GM19463 (cell line): ENCODE data around the gene ZNF785.

Source experiments
- ATAC-seq: cut with Tn5 transposase; IDR thresholded peaks from one replicate; pipeline ENCODE4 v1.9.1; 2021; ENCODE audit warnings: mild to moderate bottlenecking, moderate library complexity; ENCODE audit not compliant: unreplicated experiment

The ZNF785 gene

DNA sequence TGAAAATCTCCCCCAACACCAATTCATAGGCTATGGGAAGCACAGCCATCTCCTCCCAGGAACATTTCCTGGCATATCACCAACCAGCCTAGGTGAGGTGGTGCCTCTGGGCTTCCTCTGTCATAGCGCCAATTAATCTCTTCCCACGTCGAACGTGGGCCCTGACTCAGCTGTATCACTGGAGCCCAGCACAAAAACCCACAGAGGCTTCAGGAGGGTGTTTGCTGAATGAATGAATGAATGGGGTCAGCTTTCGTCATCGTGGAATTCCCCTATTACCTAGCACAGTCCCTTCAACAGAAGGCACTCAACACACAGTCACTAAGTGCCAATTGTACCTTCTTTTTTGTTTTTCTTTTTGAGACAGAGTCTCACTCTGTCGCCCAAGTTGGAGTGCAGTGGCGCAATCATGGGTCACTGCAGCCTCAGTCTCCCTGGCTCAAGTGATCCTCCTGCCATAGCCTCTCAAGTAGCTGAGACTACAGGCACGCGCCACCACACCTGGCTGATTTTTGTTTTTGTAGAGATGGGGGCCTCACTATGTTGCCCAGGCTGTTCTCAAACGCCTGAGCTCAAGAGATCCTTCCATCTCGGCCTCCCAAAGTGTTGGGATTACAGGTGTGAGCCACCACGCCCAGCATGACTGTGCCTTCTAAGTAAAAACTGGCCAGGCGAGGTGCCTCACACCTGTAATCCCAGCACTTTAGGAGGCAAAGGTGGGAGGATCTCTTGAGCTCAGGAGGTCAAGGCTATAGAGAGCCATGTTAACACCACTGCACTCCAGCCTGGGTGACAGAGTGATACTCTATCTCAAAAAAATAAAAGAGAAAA is 18.1 kb downstream of the ZNF785 start:
- ATAC-seq, result no peak

DNA sequence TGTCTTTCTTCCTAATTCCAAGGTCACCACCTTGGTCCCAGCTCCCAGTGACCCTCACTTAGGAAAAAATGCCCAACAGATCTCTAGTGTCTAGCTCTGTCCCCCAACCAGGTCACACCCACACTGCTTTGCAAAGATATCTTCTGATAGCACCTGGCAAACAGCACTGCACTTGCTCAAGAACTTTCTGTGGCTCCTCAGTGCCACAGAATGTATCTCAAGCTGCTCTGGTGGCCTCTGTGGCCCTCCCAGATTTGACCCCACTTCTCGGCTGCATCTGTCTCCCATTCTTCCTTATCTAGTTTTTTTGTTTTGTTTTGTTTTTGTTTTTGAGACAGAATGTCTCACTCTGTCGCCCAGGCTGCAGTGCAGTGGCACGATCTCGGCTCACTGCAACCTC is 19.0 kb downstream of the ZNF785 start:
- ATAC-seq, result no peak

DNA sequence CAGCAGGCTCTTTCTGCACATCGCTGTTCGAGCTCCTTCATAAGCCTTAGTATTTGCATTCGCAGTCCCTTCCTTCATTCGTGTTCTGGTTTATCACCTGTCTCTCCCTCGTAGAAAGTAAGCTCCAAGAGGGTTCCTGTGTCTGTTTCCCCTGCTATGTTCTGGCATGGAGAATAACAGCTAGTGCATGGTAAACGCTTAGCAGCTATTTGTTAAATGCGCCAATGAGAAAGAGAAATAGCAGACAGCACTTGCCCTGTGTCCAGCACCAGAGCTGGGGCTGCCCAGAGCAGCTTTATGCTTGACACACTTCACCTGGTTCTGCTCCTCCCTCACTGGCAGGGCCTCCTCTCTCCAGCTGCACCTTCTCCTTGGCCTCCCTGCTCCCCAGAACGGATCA is 19.5 kb downstream of the ZNF785 start:
- no peak for ATAC-seq

DNA sequence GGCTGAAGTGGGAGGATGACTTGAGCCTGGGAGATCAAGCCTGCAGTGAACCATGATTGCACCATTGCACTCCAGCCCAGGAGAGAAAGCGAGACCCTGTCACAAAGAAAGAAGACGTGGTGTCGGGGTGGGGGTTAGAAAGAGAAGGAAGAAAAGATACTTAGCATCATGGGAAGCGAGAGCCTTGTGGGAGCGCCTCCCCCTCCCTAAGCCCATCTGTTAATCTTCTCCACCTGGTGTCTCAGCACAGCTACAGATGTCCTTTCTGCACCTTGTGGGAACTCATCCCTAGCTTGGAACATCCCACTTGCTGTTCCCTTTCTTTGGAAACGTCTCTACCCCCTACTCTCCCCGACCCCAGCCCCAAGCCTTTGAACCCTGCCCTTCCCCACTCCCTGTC is 20.0 kb downstream of the ZNF785 start:
- no peak for ATAC-seq

DNA sequence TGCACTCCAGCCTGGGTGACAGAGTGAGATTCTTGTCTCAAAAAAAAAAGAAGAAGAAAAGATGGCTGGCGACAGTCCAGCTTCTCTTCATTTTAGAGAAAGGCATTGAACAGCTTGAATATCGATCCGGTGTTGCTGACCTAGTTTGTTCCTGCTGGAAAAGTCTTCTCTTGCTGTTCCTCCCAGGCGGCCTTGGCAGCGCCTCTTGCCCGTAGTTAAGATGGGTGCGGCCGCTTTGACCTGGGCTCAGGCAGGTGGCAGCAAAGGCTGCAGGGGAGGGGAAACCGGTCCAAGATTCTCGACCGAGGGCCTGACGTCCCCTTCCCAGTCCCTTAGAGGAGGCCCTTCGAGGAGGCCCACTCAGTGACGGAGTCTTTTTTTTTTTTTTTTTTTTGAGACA is 23.5 kb downstream of the ZNF785 start:
- ATAC-seq, result no peak

DNA sequence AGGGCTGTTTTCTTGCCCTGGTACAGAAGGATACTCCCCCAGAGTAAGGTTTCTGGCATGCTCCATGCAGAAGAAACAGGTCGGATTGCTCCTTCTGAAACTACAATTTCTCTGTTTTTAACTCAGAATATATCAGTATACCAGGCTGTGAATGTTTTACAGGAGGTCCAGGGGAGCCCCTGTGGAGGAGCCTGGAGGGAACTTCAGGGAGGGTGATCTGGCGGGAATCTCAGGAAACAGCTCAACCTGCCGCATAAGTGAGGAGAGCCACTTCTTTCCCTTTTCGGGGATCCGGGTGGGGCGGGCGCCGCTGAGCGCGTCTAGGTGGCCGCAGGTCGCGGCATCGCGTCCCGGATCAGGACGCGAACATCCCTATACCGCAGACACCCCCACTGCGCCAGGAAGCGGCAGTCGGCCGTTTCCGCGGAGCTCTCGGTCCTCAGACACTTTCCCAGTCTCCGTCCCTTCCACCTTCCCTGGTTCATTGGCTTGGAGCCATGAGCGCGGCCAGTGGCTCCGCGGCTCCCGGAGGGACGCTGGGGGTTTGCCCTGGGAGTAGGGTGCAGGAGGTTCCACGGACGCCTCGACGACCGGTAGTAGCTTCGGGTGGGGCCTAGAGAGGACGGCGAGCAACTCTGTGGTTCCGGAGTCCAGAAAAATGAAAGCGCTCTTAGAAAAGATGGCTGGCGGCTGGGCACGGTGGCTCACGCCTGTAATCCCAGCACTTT is 24.2 kb downstream of the ZNF785 start:
- no peak for ATAC-seq

DNA sequence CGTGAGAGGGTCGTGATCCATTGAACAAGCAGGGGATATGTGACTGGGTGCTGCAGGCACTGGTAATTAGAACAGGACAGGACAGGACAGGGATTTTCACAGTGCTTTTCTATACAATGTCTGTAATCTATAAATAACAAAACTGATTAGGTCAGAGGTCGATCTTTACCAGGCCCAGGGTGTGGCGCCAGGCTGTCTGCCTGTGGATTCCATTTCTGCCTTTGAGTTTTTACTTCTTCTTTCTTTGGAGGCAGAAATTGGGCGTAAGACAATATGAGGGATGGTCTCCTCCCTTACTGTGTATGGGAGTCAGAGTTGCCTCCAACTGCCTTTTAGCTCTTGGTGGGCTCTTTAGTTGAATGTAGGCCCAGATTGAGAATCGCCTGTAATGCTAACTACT is 25.8 kb downstream of the ZNF785 start:
- no peak for ATAC-seq

DNA sequence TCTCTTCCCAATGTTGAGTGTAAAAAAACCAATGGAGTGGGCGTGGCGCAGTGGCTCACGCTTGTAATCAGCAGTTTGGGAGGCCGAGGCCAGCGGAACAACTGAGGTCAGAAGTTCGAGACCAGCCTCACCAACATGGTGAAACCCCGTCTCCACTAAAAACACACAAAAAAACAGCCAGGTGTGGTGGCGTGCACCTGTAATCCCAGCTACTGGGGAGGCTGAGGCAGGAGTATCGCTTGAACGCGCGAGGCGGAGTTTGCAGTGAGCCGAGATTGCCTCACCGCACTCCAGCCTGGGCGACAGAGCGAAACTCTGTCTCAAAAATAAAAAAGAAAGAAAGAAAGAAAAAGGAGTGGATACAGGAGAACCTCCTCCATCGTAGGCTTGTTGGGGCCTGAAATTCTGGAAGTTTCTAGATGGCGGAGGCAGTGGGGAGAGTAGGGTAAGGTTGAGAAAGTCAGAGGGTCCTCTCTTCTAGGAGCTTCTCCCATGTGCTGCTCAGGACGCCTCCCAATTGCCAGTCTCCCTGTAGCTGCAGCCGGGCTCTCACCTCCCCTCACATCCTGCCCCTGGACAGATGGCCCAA is 26.6 kb downstream of the ZNF785 start:
- ATAC-seq, result no peak

DNA sequence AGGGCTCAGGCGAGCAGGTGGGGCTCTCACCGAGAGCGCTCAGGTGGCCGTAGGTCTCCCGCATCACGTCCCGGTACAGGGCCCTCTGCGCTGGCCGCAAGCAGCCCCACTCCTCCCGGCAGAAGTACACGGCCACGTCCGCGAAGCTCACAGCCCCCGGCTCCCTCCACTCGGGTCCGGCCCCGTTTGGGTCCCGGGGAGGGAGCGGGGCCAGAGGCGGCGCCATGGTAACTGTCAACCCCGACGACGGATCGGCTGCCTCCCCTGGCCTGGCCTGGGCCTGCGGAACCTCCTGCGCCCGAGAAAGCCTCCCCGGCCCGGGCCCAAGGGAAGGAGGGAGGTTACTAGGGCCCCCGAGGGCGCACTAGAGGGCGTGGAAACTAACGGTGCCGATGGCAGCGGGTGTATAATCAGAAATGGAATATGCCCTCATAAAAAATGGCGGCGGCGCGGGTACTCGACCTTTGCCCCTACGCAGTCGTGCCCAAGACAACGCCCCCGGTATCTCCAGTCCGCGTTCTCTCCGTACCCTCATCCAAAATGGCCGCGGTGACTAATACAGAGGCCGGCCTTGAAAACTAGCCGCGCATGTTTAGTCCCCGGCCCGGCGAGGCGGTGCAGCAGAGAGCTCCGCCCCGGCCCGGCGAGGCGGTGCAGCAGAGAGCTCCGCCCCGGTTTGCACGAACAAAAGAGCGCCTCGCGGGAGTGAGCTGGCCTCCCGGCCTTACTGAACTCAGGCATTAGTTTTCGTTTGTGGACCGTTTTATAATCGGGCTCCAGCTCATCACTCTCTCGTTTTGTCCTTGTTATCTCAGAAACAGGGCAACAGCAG is 27.3 kb downstream of the ZNF785 start, which contains the start of gene ZNF764:
Gene ZNF764, minus strand, starts transcription at position 418 of the 832 bp plus-strand sequence. Its CDS starts 192 bp downstream, at position 226.
- ATAC-seq, result peak; percentile 89

DNA sequence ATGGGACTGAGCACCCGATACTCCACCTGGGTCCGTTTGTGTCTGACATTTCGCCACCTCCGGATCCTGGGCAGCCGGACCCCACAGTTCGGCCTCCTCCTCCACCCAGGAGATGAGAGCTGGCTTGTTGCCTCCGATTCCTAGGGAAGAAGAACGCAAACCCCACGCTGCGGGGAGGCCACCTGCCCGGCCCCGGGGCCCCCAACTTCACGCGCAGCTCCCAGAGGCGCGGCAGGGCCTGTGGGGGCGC is 27.9 kb downstream of the ZNF785 start:
- peak; percentile 2 for ATAC-seq

DNA sequence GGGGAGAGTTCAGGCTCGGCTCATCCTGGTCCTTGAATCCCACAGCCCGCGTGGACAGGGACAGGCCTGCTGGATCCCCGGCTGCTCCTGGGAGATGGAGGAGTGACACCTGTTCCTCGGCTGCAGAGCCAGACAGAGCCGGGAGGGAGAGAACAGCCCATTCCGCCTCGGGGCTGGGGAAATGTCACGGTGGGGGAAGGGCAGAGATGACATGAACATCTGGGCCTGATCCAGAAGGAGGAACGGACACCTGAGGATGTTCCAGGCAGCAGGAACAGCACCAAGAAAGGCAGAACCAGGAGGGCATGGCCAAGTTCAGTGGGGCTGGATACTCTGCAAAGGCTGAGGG is 29.4 kb downstream of the ZNF785 start:
- no peak for ATAC-seq

DNA sequence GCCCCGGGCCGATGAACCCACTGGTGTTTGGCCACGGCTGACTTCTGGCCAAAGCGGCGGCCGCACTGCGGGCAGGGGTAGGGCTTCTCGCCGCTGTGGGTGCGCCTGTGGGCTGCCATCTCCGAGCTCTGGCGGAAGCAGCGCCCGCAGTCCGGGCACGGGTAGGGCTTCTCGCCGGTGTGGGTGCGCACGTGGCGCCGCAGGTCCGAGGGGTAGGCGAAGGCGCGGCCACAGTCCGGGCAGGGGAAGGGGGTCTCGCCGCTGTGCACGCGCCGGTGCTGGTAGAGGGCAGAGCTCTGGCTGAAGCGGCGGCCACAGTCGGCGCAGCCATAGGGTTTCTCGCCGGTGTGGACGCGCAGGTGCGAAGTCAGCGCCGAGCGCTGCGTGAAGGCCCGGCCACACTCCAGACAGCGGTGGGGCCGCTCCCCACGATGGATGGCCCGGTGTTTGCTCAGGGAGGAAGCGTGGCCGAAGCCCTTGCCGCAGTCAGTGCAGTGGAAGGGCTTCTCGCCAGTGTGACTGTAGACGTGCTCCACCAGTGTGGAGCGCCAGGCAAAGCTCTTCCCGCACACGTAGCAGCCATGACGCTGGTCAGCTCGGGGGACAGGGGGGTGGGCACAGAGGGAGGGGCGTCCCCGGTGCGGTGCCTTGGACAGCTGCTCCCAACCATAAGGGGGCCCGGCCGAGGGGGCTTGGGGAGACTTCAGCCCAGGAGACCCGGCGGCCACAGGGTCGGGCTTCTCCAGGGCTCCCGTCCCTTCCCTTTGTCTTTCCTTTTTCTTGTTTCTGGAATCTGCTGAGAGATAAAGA is 30.0 kb downstream of the ZNF785 start:
- ATAC-seq, result no peak

DNA sequence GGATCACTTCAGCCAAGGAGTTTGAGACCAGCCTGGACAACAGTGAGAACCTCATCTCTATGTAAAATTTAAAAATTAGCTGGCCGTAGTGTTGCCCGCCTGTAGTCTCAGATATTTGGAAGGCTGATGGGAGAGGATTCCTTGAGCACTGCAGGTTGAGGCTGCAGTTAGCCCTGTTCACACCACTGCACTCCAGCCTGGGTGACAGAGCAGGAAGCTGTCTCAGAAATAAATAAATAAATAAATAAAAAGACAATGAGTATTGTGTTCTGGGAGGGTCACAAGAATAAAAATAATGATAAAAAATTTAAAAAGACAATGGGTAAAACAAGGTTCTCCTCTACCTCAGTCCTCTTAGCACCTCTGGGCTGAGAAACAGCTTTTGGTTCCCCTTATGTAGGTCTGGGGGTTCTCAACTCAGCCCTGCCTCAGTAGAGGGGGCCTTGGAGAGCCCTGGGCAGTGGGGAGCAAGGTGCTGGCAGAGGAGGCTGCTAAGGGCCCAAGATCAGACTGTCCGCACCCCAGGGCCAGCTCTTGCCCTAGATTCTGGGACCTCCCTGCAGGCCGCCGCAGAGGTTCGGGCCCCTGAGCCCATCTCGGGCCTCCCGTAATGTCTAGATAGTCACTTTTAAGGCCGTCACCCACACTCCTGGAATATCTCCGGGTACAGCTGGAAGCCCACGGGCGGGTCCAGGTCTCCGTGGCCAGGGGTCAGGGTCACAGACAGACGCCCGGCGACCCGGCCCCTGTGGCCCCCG is 30.8 kb downstream of the ZNF785 start:
- no peak for ATAC-seq

DNA sequence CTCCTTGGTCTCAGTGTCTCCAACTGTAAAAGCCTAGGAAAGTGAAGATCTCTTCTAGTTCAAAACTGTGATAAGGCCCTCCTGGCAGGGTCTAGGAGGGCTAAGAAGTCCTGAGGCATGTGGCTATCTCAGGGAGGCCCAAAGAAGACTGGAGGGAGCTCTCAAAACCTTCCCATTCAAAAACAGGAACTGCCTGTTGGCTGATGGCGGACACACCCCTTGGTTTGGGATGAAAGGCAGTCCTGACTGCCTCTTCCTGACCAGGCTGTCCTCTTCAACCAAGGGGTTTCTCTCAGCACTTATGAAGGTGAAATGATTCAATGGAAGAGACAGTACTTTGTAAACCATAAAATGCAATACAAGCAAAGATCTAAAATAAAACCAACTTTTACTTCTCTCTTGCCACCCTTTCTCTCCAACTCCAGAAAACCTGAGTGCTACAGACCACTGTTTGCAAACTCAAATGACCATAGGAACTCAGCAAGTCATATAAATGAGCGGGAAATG is 32.1 kb downstream of the ZNF785 start:
- no peak for ATAC-seq

DNA sequence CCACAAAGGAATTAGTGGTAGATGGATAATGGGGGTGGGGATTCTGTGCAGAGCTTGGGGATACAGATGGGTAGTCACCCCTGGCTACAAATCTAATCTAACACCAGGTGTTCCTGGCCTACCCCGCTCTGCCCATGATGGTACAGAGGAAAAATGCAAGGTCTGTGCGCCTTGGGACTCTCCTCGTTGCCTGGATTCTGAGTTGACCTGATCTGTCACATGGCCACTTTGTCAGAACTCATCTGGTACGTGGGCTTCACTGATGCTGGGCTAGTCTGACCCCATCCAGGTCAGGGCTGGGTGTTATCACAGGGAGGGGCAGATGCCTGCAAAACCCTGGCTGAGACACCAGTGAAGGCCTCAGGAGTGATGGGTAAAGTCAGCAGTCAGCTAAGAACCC is 32.5 kb downstream of the ZNF785 start:
- no peak for ATAC-seq

DNA sequence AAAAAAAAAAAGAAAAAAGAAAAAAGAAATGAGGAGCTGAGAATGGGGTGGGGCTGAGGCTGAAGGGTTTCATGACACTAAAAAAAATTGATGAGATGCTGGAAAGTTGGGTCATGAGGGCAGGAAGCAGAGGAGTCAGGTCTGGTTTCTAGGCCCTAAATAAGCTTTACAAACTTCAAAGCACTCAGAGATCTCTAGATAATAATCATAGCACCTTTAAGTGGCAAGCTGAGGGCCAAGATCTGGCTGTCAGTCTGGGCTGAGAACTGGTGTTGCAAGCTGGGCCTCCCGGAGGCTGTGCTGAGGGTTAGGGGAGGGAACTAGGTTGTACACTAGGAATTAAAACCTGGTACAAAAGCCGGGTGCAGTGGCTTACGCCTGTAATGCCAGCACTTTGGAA is 33.7 kb downstream of the ZNF785 start:
- ATAC-seq, result no peak

DNA sequence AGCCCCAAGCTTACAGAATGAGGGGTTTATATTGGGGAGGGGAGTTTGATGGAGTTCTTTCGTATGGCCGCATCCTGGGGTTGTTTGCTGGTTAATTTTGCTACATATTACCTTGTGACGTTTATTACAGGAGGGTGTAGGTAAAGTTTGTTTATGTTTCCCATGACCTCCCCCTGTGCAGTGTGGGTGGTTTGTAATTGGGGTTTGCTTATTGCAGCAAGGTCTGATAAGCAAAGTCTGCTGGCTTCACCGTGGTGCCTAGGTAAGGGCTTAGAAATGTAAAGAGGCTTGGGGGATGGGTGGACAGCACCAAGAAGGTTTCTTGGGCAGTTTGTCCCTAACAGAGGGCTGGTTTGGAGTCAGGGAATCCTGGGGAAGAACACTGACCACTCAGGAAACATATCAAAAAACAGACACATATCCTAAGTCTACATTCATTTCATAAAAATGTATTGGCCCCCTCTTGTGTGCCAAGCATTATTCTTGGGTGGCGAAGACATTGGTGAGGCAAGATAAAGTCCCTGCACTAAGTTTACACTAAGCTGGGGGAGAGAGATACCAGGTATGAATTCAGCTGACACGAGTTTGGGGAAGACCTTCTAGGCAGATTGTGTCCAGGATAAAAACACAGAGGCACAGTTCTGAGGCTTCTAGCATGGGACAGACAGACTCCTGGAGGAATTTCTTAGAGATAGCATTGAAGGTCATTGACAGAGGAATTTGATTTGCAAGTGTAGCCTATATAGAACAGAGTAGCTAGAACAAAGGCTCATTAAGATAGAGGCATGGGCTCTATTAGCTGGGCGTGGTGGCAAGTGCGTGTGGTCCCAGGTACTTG is 36.9 kb downstream of the ZNF785 start:
- no peak for ATAC-seq

DNA sequence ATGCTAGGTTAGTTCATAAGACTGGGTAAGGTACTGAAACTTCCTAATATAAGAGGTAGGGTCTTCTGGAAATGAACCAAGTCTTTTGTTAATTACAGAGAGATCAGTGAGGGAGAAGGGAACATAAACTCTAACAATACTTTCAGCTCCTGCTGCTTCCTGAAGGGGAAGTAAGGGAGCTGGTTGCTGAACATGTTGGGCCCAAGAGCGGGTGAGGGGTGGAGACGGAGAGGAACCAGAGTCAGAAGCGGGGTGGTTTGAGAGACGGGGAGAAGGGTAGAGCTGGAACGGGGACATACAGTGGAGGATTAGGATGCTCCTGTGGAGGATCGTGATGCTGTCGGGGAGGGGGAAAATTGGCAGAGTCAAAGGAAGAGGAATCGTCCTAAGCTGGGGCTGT is 39.4 kb downstream of the ZNF785 start:
- ATAC-seq, result no peak

DNA sequence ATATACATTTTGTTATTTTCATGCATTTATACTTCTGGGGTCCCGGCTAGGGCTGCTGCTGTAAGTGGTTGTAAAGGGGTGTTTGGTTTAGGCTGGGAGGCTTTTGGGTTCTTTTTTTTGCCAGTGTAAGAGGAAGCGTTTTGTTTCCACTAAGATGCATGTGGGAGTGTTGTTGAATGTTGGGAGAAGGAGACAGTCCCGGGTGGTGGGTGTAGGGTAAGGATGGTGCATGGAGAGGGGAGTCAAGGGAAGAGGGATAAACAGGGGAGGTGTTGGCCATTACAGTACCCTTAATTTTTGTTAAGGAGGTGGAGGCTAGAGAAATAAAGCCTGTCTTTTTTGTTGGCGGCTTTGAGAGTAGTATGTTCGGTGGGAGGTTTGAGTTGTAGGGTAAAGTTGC is 42.4 kb downstream of the ZNF785 start:
- no peak for ATAC-seq
